Kidney (tissue), 14 donors: ENCODE results near the gene CD46. TPM values are rescaled to one million over a fixed set of nuclear protein-coding genes. Genes with fewer than 3 reads are reported as not detected.

Source experiments
- DNase-seq, 5 donors: peaks; one replicate each; pipeline ENCODE4 v3.0.0-alpha.2; 2013 to 2020
- FAIRE-seq: peaks from 2 replicates; lab custom pipeline; 2012; peaks lifted over from hg19 to GRCh38; lab: Jason Lieb, UNC
- H3K27ac ChIP-seq, 2 donors: one replicate each; pipeline ENCODE4 v1.7.0; 2013; ENCODE audit warnings: low read depth in 2 of 2, low read length in 2 of 2, inconsistent platforms in 1 of 2
- H3K27me3 ChIP-seq: one replicate; pipeline ENCODE4 v1.7.1; 2013; ENCODE audit warnings: low read length, inconsistent platforms; ENCODE audit not compliant: control insufficient read depth, insufficient read depth
- H3K36me3 ChIP-seq, 3 donors: one replicate each; pipeline versions ENCODE4 v1.7.0 to v1.7.1; 2013; ENCODE audit warnings: low read length in 3 of 3, control low read depth in 1 of 3, inconsistent platforms in 1 of 3; ENCODE audit not compliant: insufficient read depth in 3 of 3, control insufficient read depth in 2 of 3
- H3K4me1 ChIP-seq, 3 donors: one replicate each; pipeline versions ENCODE4 v1.7.0 to v1.7.1; 2013; ENCODE audit warnings: low read length in 3 of 3, inconsistent platforms in 1 of 3, low read depth in 1 of 3; ENCODE audit not compliant: control insufficient read depth in 2 of 3, insufficient read depth in 2 of 3
- H3K4me3 ChIP-seq, 3 donors: one replicate each; pipeline versions ENCODE4 v1.7.0 to v1.8.1; 2013; ENCODE audit warnings: low read length in 3 of 3, control low read depth in 1 of 3, inconsistent platforms in 1 of 3
- H3K9ac ChIP-seq, 3 donors: one replicate each; pipeline versions ENCODE4 v1.7.0 to v1.7.1; 2013; ENCODE audit warnings: low read length in 3 of 3, control low read depth in 1 of 3, inconsistent platforms in 1 of 3
- H3K9me3 ChIP-seq, 3 donors: one replicate each; pipeline versions ENCODE4 v1.7.0 to v1.7.1; 2013; ENCODE audit warnings: low read length in 3 of 3, control low read depth in 1 of 3, inconsistent platforms in 1 of 3; ENCODE audit not compliant: control insufficient read depth in 2 of 3, insufficient read depth in 1 of 3
- intact Hi-C: fragments of 100-400 bp; cut with DNase I; formaldehyde crosslinking; loops from one replicate; pipeline ENCODE4 v1.11.1; 2022
- polyA plus RNA-seq: library from polyadenylated mRNA; stranded (reverse); fragments of 350-450 nt; fragmentation: Illumina TruSeq; extraction: RNeasy Lipid Tissue Mini Kit (QIAGEN cat#74804); gene quantifications from one replicate; pipeline ENCODE4 v1.2.3, GENCODE V29; 2014; ENCODE audit warnings: low read depth, low replicate concordance; ENCODE audit not compliant: insufficient read depth
- total RNA-seq: library from RNA; stranded (reverse); fragmentation: NEBNext Ultra II Directional; extraction: Animal tissue kit (Norgen Biotek cat#: 25700); gene quantifications from one replicate; pipeline ENCODE4 v1.2.1, GENCODE V29; 2021
- TF ChIP-seq, protein P1 (sequence below): IDR thresholded peaks from 3 replicates; pipeline ENCODE4 v1.5.1; 2012; ENCODE audit warnings: mild to moderate bottlenecking, moderate library complexity, borderline replicate concordance; ENCODE audit not compliant: insufficient read depth; ENCODE audit errors: extremely low read depth
- donor health status: control.
- donor health status: control.
- donor health status: control.
- donor health status: control.
- donor health status: control.
- donor health status: DM: yes; HTN: yes; CAD: no.
- donor health status: Normal renal cell carcinoma (clear cell type).

CD46 gene
- total and polyA plus RNA-seq, 2 donors from 2014 or later, result 119 to 269 TPM

DNA sequence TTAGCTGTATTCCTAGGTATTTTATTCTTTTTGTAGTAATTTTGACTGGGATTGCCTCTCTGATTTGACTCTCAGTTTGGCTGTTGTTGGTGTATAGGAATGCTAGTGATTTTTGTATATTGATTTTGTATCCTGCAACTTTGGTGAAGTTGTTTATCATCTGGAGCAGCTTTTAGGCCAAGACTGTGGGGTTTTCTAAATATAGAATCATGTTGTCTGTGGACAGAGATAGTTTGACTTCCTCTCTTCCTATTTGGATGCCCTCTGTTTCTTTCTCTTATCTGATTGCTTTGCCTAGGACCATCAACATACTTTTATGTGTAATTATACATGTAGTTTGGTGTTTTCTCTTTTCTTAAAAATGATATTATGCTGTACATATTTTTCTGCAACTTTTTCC lies 27.2 kb downstream of the CD46 start:
- H3K27ac ChIP-seq, result no peak overlapping the region
- no peaks in the 10 kb centered on the region for H3K4me1 ChIP-seq
- DNase-seq, result no peak
- H3K9ac ChIP-seq, result no peak overlapping the region
- peaks cover 0 to 8% (median 3%) of the 10 kb centered on the region in 3 donors for H3K36me3 ChIP-seq
- H3K4me3 ChIP-seq, result no peak overlapping the region
- intact Hi-C loops, result no loop called here
- FAIRE-seq, result no peak
- TF ChIP-seq, protein P1, sequence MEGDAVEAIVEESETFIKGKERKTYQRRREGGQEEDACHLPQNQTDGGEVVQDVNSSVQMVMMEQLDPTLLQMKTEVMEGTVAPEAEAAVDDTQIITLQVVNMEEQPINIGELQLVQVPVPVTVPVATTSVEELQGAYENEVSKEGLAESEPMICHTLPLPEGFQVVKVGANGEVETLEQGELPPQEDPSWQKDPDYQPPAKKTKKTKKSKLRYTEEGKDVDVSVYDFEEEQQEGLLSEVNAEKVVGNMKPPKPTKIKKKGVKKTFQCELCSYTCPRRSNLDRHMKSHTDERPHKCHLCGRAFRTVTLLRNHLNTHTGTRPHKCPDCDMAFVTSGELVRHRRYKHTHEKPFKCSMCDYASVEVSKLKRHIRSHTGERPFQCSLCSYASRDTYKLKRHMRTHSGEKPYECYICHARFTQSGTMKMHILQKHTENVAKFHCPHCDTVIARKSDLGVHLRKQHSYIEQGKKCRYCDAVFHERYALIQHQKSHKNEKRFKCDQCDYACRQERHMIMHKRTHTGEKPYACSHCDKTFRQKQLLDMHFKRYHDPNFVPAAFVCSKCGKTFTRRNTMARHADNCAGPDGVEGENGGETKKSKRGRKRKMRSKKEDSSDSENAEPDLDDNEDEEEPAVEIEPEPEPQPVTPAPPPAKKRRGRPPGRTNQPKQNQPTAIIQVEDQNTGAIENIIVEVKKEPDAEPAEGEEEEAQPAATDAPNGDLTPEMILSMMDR, result no peak
- no peaks in the 10 kb centered on the region for H3K9me3 ChIP-seq
- H3K27me3 ChIP-seq, result no peaks in the 10 kb centered on the region

- intact Hi-C loops, result no loop called here
- no peak for FAIRE-seq
- Histone ChIP-seq H3K27me3 (no peaks in the 10 kb centered on the region), H3K9ac (no peak overlapping the region), H3K9me3 (no peaks in the 10 kb centered on the region), H3K4me1 (no peaks in the 10 kb centered on the region), H3K4me3 (no peak overlapping the region), H3K36me3 (peaks cover 0 to 8% (median 8%) of the 10 kb centered on the region in 3 donors), H3K27ac (no peak overlapping the region)
- no peak for DNase-seq
- TF ChIP-seq, protein P1, result no peak
Observed at GRCh38 chr1:207781312-207781711, 29.5 kb downstream of the CD46 start.

- no peaks in the 10 kb centered on the region for H3K27me3 ChIP-seq
- no peak overlapping the region for H3K9ac ChIP-seq
- no peaks in the 10 kb centered on the region for H3K9me3 ChIP-seq
- no peaks in the 10 kb centered on the region for H3K4me1 ChIP-seq
- FAIRE-seq (no peak), DNase-seq (no peak)
- H3K4me3 ChIP-seq, result no peak overlapping the region
- no peak overlapping the region for H3K27ac ChIP-seq
- H3K36me3 ChIP-seq, result peaks cover 0 to 12% (median 6%) of the 10 kb centered on the region in 3 donors
- intact Hi-C loops, result no loop called here
- TF ChIP-seq, protein P1, result no peak
Observed at GRCh38 chr1:207787776-207788175, 35.9 kb downstream of the CD46 start.

GRCh38 chr1:207789386-207789785 lies 37.5 kb downstream of the CD46 start:
- Histone ChIP-seq H3K9ac (no peak overlapping the region), H3K9me3 (no peaks in the 10 kb centered on the region), H3K27me3 (no peaks in the 10 kb centered on the region), H3K36me3 (peaks cover 4 to 12% (median 8%) of the 10 kb centered on the region in 3 donors), H3K4me3 (no peak overlapping the region), H3K4me1 (no peaks in the 10 kb centered on the region), H3K27ac (no peak overlapping the region)
- DNase-seq (no peak), FAIRE-seq (no peak)
- intact Hi-C loops, result no loop called here
- TF ChIP-seq, protein P1, result no peak
